Neuron (in vitro differentiated cells): ENCODE results near the gene MBNL1.
A peak's percentile ranks its signal among the peaks of the same experiment; 100 is the strongest.

Source experiments
- H2AFZ ChIP-seq: one replicate; pipeline ENCODE4 v1.6.1; 2013; ENCODE audit warnings: low read depth, mild to moderate bottlenecking, inconsistent platforms, low read length, moderate library complexity
- H3K27me3 ChIP-seq: one replicate; pipeline ENCODE4 v1.6.1; 2013; ENCODE audit warnings: low read length; ENCODE audit not compliant: insufficient read depth
- H3K36me3 ChIP-seq: one replicate; pipeline ENCODE4 v1.6.1; 2013; ENCODE audit warnings: low read length; ENCODE audit not compliant: insufficient read depth
- H3K4me1 ChIP-seq: one replicate; pipeline ENCODE4 v1.6.1; 2013; ENCODE audit warnings: low read length; ENCODE audit not compliant: insufficient read depth
- H3K4me3 ChIP-seq: 2 replicates; pipeline ENCODE4 v1.5.1; 2013; ENCODE audit warnings: mild to moderate bottlenecking, low read length, moderate library complexity
- H3K9me3 ChIP-seq: one replicate; pipeline ENCODE4 v1.6.1; 2013; ENCODE audit warnings: low read length

Gene MBNL1

GRCh38 chr3:152257563-152258035 is 11.1 kb upstream of the MBNL1 start:
- no peaks in the 10 kb centered on the region for H3K36me3 ChIP-seq
- H3K27me3 ChIP-seq, result no peaks in the 10 kb centered on the region
- H3K9me3 ChIP-seq, result no peaks in the 10 kb centered on the region
- no peak overlapping the region for H3K4me3 ChIP-seq
- H3K4me1 ChIP-seq, result peaks cover 10% of the 10 kb centered on the region
- H2AFZ ChIP-seq, result no peak overlapping the region

GRCh38 chr3:152258448-152259393 is 10.0 kb upstream of the MBNL1 start:
- Histone ChIP-seq H2AFZ (no peak overlapping the region), H3K36me3 (no peaks in the 10 kb centered on the region), H3K27me3 (no peaks in the 10 kb centered on the region), H3K4me1 (peaks cover 10% of the 10 kb centered on the region), H3K9me3 (no peaks in the 10 kb centered on the region), H3K4me3 (no peak overlapping the region)

- Histone ChIP-seq H3K9me3 (no peaks in the 10 kb centered on the region), H3K4me1 (peaks cover 10% of the 10 kb centered on the region), H3K4me3 (no peak overlapping the region), H2AFZ (no peak overlapping the region), H3K27me3 (no peaks in the 10 kb centered on the region), H3K36me3 (no peaks in the 10 kb centered on the region)
Measured at GRCh38 chr3:152259468-152259867, 9.3 kb upstream of the MBNL1 start.

GRCh38 chr3:152260026-152260425 is 8.7 kb upstream of the MBNL1 start:
- H3K4me1 ChIP-seq, result peaks cover 10% of the 10 kb centered on the region
- H2AFZ ChIP-seq, result no peak overlapping the region
- H3K9me3 ChIP-seq, result no peaks in the 10 kb centered on the region
- H3K36me3 ChIP-seq, result no peaks in the 10 kb centered on the region
- H3K4me3 ChIP-seq, result no peak overlapping the region
- H3K27me3 ChIP-seq, result no peaks in the 10 kb centered on the region

- Histone ChIP-seq H3K4me3 (no peak overlapping the region), H3K27me3 (no peaks in the 10 kb centered on the region), H3K9me3 (no peaks in the 10 kb centered on the region), H2AFZ (no peak overlapping the region), H3K36me3 (no peaks in the 10 kb centered on the region), H3K4me1 (peaks cover 10% of the 10 kb centered on the region)
Measured at GRCh38 chr3:152260529-152260928, 8.2 kb upstream of the MBNL1 start.

GRCh38 chr3:152261329-152261728 is 7.4 kb upstream of the MBNL1 start:
- Histone ChIP-seq H3K9me3 (no peaks in the 10 kb centered on the region), H3K27me3 (no peaks in the 10 kb centered on the region), H3K4me3 (no peak overlapping the region), H3K4me1 (peaks cover 10% of the 10 kb centered on the region), H2AFZ (no peak overlapping the region), H3K36me3 (no peaks in the 10 kb centered on the region)

GRCh38 chr3:152263711-152264110 is 5.0 kb upstream of the MBNL1 start:
- H3K9me3 ChIP-seq, result no peaks in the 10 kb centered on the region
- H3K4me3 ChIP-seq, result no peak overlapping the region
- no peaks in the 10 kb centered on the region for H3K36me3 ChIP-seq
- peaks cover 13% of the 10 kb centered on the region for H3K4me1 ChIP-seq
- no peak overlapping the region for H2AFZ ChIP-seq
- no peaks in the 10 kb centered on the region for H3K27me3 ChIP-seq

GRCh38 chr3:152264378-152264777 is 4.4 kb upstream of the MBNL1 start:
- peaks cover 13% of the 10 kb centered on the region for H3K4me1 ChIP-seq
- H3K27me3 ChIP-seq, result no peaks in the 10 kb centered on the region
- H3K4me3 ChIP-seq, result no peak overlapping the region
- H3K36me3 ChIP-seq, result no peaks in the 10 kb centered on the region
- no peaks in the 10 kb centered on the region for H3K9me3 ChIP-seq
- H2AFZ ChIP-seq, result no peak overlapping the region

GRCh38 chr3:152266221-152266995 is 2.3 kb upstream of the MBNL1 start:
- H3K4me3 ChIP-seq, result no peak overlapping the region
- H3K36me3 ChIP-seq, result no peaks in the 10 kb centered on the region
- no peaks in the 10 kb centered on the region for H3K27me3 ChIP-seq
- H2AFZ ChIP-seq, result no peak overlapping the region
- peaks cover 15% of the 10 kb centered on the region for H3K4me1 ChIP-seq
- no peaks in the 10 kb centered on the region for H3K9me3 ChIP-seq

GRCh38 chr3:152267831-152268554 is 736 bp upstream of the MBNL1 start:
- peaks cover 23% of the 10 kb centered on the region for H3K4me1 ChIP-seq
- H3K36me3 ChIP-seq, result no peaks in the 10 kb centered on the region
- peak overlapping the region; percentile 86 for H2AFZ ChIP-seq
- peak overlapping the region; percentile 79 for H3K4me3 ChIP-seq
- H3K9me3 ChIP-seq, result no peaks in the 10 kb centered on the region
- no peaks in the 10 kb centered on the region for H3K27me3 ChIP-seq

- H3K4me3 ChIP-seq, result peak overlapping the region; percentile 79
- H3K4me1 ChIP-seq, result peaks cover 24% of the 10 kb centered on the region
- peak overlapping the region; percentile 68 for H2AFZ ChIP-seq
- no peaks in the 10 kb centered on the region for H3K36me3 ChIP-seq
- no peaks in the 10 kb centered on the region for H3K9me3 ChIP-seq
- H3K27me3 ChIP-seq, result no peaks in the 10 kb centered on the region
Measured at GRCh38 chr3:152269056-152269830, 514 bp downstream of the MBNL1 start.
